ENCODE data around the gene GNAZ. TPM values are rescaled to one million over a fixed set of nuclear protein-coding genes. Genes with fewer than 3 reads are reported as not detected.
A peak's percentile ranks its signal among the peaks of the same experiment; 100 is the strongest.

The GNAZ gene
- total and polyA plus RNA-seq, 2 of the 8 experiments (the other 6 are each of a cell fraction or from before 2014, with no cell fraction given), result 6.6 to 9.6 TPM

DNA sequence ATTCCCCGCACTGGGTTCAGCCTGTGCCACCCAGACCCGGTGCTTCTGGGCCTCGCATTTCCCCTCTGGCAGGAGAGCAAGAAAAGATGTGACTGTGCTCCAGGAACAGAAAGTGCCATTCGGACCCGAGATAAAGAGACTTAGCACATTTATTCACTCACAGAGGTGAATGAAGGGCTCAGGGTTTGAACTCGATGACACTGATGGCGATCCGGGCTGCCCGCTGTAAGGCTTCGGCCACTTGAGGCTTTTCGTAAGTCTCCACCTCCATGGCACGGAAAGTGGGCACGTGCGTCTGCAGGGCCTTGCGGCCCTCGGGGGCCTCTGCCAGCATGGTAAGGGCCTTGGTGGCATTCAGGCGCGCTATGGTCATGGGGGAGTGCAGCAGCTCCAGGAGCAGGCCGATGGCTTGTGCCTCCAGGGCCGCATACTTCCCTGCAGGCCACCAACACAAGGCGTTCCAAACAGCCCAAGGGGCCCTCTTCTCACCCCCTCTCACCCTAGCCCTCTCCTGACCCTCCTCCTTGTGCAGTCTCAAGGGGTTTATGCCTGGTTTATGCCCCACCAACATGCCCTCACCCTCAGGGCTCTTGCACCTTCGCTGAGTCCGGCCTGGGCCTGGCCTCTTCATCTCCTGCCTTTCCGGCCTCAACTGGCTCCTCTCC lies 10.9 kb upstream of the GNAZ start:
- H3K18ac ChIP-seq (ENCODE audit: extremely low read depth, low read length), result no peak overlapping the region
- no peak overlapping the region for H3K56ac ChIP-seq (replicated peaks; ENCODE audit: insufficient read length, low read depth, low read length)
- no peak overlapping the region for H2BK12ac ChIP-seq (ENCODE audit: low read depth, low read length)
- no peak overlapping the region for H2BK5ac ChIP-seq (ENCODE audit: low read depth, low read length)
- POLR2A ChIA-PET (ENCODE audit: partially characterized antibody), result no interaction called here
- no peaks in the 10 kb centered on the region for H3K79me2 ChIP-seq (ENCODE audit: control insufficient read depth in 1 of 2, insufficient read depth in 2 of 2, low read length in 2 of 2)
- H3K23me2 ChIP-seq (ENCODE audit: low read depth, low read length), result no peaks in the 10 kb centered on the region
- no peak overlapping the region for H3K14ac ChIP-seq (ENCODE audit: insufficient read length)
- TF ChIP-seq TBP (IDR thresholded peaks at IDR 0.05; ENCODE audit: low read depth, low read length) (no peak), SP2 (IDR thresholded peaks at IDR 0.05; ENCODE audit: low read length) (no peak), CHD1 (IDR thresholded peaks at IDR 0.05; ENCODE audit: low read depth, low read length) (no peak), BACH1 (IDR thresholded peaks at IDR 0.05; ENCODE audit: low read length) (no peak)
- H2BK120ac ChIP-seq (replicated peaks; ENCODE audit: low read depth, low read length), result no peak overlapping the region
- DNase-seq (ENCODE audit: low read depth in 1 of 2, low spot score in 2 of 2) (peak in 1 of 2 experiments; percentile 31), FAIRE-seq (no peak)
- no peaks in the 10 kb centered on the region for H4K20me1 ChIP-seq (replicated peaks in 1 of 2; ENCODE audit: control insufficient read depth in 1 of 2, insufficient read depth in 2 of 2, low read length in 2 of 2)
- 91% methylated on average over 24 of the region's 24 CpGs; no CpG with 5 or more reads in 1 of the 2 experiments for WGBS, 2 experiments (ENCODE audit: extremely low coverage in 1 of 2, insufficient coverage in 1 of 2, insufficient read length in 1 of 2, insufficient replicate concordance in 2 of 2, low coverage in 1 of 2, low lambda C conversion rate in 2 of 2, missing lambda C conversion rate in 1 of 2)
- H3K4me3 ChIP-seq (ENCODE audit: extremely low read depth in 1 of 4, insufficient read depth in 2 of 4, low read depth in 3 of 4, low read length in 4 of 4), result no peak overlapping the region
- no peak overlapping the region for H4K8ac ChIP-seq (ENCODE audit: extremely low read depth, insufficient read depth, low read length)
- H3K9ac ChIP-seq (replicated peaks in 1 of 4; ENCODE audit: extremely low read depth in 1 of 4, low read depth in 3 of 4, low read length in 3 of 4), result no peak overlapping the region
- peaks cover 0 to 4% (median 1%) of the 10 kb centered on the region in 4 experiments; a peak in 3 of 7 replicates for H3K27me3 ChIP-seq (replicated peaks in 1 of 4; ENCODE audit: control insufficient read depth in 3 of 4, extremely low read depth in 1 of 4, insufficient read depth in 3 of 4, low read length in 3 of 4)
- H2BK20ac ChIP-seq (ENCODE audit: low read length), result no peak overlapping the region
- no peak overlapping the region for H3K23ac ChIP-seq (ENCODE audit: insufficient read length)
- H3K4me1 ChIP-seq (replicated peaks in 1 of 4; ENCODE audit: control insufficient read depth in 3 of 4, insufficient read depth in 4 of 4, low read length in 3 of 4), result no peaks in the 10 kb centered on the region
- H3K4me2 ChIP-seq (ENCODE audit: insufficient read depth in 1 of 2, low read depth in 2 of 2, low read length in 2 of 2), result no peak overlapping the region
- H3K4ac ChIP-seq (replicated peaks; ENCODE audit: insufficient read length, low read depth, low read length), result no peak overlapping the region
- H3K79me1 ChIP-seq (ENCODE audit: low read depth, low read length), result no peaks in the 10 kb centered on the region
- no peaks in the 10 kb centered on the region for H3K36me3 ChIP-seq (ENCODE audit: control insufficient read depth in 2 of 4, insufficient read depth in 4 of 4, low read length in 3 of 4)
- H2AFZ ChIP-seq (ENCODE audit: low read length), result no peak overlapping the region
- H2BK15ac ChIP-seq (ENCODE audit: low read length), result no peak overlapping the region
- H3K27ac ChIP-seq (ENCODE audit: low read depth, low read length), result no peak overlapping the region
- no peak overlapping the region for H4K5ac ChIP-seq (ENCODE audit: insufficient read length, low read depth, low read length)
- H2AK5ac ChIP-seq (ENCODE audit: low read depth, low read length), result no peak overlapping the region
- CTCF ChIA-PET (ENCODE audit: partially characterized antibody), result no interaction called here
- H3K9me3 ChIP-seq (ENCODE audit: insufficient read depth in 2 of 2, low read depth in 1 of 2, low read length in 1 of 2), result no peaks in the 10 kb centered on the region
- no peak overlapping the region for H4K91ac ChIP-seq (replicated peaks; ENCODE audit: insufficient read length, low read length)
